ENCODE data around the gene CTAG2.
"Not testable (repeated sequence)": the region's sequence is repeated elsewhere in the genome, so short reads cannot be mapped to it uniquely, and the experiment has no call there.

The CTAG2 gene

GRCh38 chrX:154648931-154649330 lies 4.4 kb downstream of the CTAG2 start:
- DNase-seq (ENCODE audit: low spot score), result no peak

GRCh38 chrX:154645745-154646378 lies 7.5 kb downstream of the CTAG2 start:
- not testable (repeated sequence) for DNase-seq (ENCODE audit: low spot score)

- DNase-seq (ENCODE audit: low spot score), result not testable (repeated sequence)
Observed at GRCh38 chrX:154643708-154644107, 9.7 kb downstream of the CTAG2 start.

- not testable (repeated sequence) for DNase-seq (ENCODE audit: low spot score)
Observed at GRCh38 chrX:154641740-154642139, 11.6 kb downstream of the CTAG2 start.

- not testable (repeated sequence) for DNase-seq (ENCODE audit: low spot score)
Observed at GRCh38 chrX:154633661-154634060, 19.7 kb downstream of the CTAG2 start.

- not testable (repeated sequence) for DNase-seq (ENCODE audit: low spot score)
Observed at GRCh38 chrX:154630949-154631348, 22.4 kb downstream of the CTAG2 start.

GRCh38 chrX:154628960-154629359 lies 24.4 kb downstream of the CTAG2 start:
- not testable (repeated sequence) for DNase-seq (ENCODE audit: low spot score)

GRCh38 chrX:154620767-154621414 lies 32.5 kb downstream of the CTAG2 start:
- not testable (repeated sequence) for DNase-seq (ENCODE audit: low spot score)

GRCh38 chrX:154619182-154619581 lies 34.2 kb downstream of the CTAG2 start, which contains the start of gene CTAG1B:
Gene CTAG1B, minus strand, starts transcription at chrX:154619282. Its CDS starts 64 bp downstream, at chrX:154619218.
- not testable (repeated sequence) for DNase-seq (ENCODE audit: low spot score)

GRCh38 chrX:154613586-154613985 lies 39.8 kb downstream of the CTAG2 start:
- not testable (repeated sequence) for DNase-seq (ENCODE audit: low spot score)

- not testable (repeated sequence) for DNase-seq (ENCODE audit: low spot score)
Observed at GRCh38 chrX:154611146-154611545, 42.2 kb downstream of the CTAG2 start.

- not testable (repeated sequence) for DNase-seq (ENCODE audit: low spot score)
Observed at GRCh38 chrX:154608823-154609222, 44.6 kb downstream of the CTAG2 start.

GRCh38 chrX:154607976-154608375 lies 45.4 kb downstream of the CTAG2 start:
- DNase-seq (ENCODE audit: low spot score), result not testable (repeated sequence)

- DNase-seq (ENCODE audit: low spot score), result no peak
Observed at GRCh38 chrX:154607370-154607769, 46.0 kb downstream of the CTAG2 start.

GRCh38 chrX:154605566-154605965 lies 47.8 kb downstream of the CTAG2 start:
- no peak for DNase-seq (ENCODE audit: low spot score)

GRCh38 chrX:154603438-154604430 lies 49.6 kb downstream of the CTAG2 start:
- DNase-seq (ENCODE audit: low spot score), result no peak

- DNase-seq (ENCODE audit: low spot score), result no peak
Observed at GRCh38 chrX:154602766-154603437, 50.5 kb downstream of the CTAG2 start.

GRCh38 chrX:154602226-154602625 lies 51.2 kb downstream of the CTAG2 start:
- DNase-seq (ENCODE audit: low spot score), result no peak

Measured in hepatic stellate cell (primary cell).